ENCODE results near the gene SLC5A6. TPM values are rescaled to one million over a fixed set of nuclear protein-coding genes. Genes with fewer than 3 reads are reported as not detected.
"Not testable (repeated sequence)": the region's sequence is repeated elsewhere in the genome, so short reads cannot be mapped to it uniquely, and the experiment has no call there.

Gene SLC5A6
- total and polyA plus RNA-seq, 8 donors = 5.7 to 71.0 (median 21.4) TPM

DNA sequence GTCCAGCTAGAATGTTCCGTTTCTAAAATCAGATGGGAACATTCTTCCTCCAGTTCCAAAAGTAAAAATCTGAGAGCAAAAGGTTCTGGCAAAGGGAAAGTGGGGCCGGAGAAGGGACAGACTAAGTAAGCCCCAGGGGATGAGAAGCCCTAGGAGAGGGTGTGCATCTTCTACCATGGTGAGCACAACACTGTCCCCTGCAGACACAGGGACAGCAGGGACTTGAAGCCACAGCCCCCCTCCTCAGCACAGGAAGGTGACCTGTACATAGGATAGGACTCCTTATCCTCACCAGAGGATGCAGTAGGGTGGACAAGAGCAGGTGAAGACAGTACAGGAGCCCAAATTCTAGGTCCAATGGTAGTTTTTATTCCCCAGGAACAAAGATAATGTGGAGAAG, 12.8 kb downstream of the SLC5A6 start:
- TF ChIP-seq POLR2AphosphoS5 (IDR thresholded peaks at IDR 0.05) = no peak
- no peak for TF ChIP-seq POLR2A (IDR thresholded peaks at IDR 0.05)
- TF ChIP-seq EP300 (IDR thresholded peaks at IDR 0.05) = no peak
- no peak for TF ChIP-seq CTCF (IDR thresholded peaks at IDR 0.05)
- no peak overlapping the region for H3K27ac ChIP-seq
- no peak for DNase-seq
- H3K4me3 ChIP-seq = no peak overlapping the region
- intact Hi-C loops (cut with DNase I; ENCODE audit: low total_unique reads) = no loop called here
- H3K27me3 ChIP-seq = no peaks in the 10 kb centered on the region
- peaks cover 0 to 8% (median 0%) of the 10 kb centered on the region in 4 donors for H3K4me1 ChIP-seq
- H3K9me3 ChIP-seq = no peaks in the 10 kb centered on the region
- peaks cover 28 to 49% (median 48%) of the 10 kb centered on the region in 4 donors for H3K36me3 ChIP-seq
- 70 to 86% (median 83%) methylated on average over 2 of the region's 2 CpGs for WGBS, 5 donors

- Histone ChIP-seq H3K4me1 (peaks cover 0 to 8% (median 0%) of the 10 kb centered on the region in 4 donors), H3K36me3 (peaks cover 22 to 43% (median 42%) of the 10 kb centered on the region in 4 donors), H3K27ac (no peak overlapping the region), H3K27me3 (no peaks in the 10 kb centered on the region), H3K9me3 (no peaks in the 10 kb centered on the region), H3K4me3 (no peak overlapping the region)
- 59 to 76% (median 64%) methylated on average over 2 of the region's 2 CpGs for WGBS, 5 donors
- DNase-seq = no peak
- intact Hi-C loops (cut with DNase I; ENCODE audit: low total_unique reads) = no loop called here
- TF ChIP-seq CTCF (IDR thresholded peaks at IDR 0.05) (no peak), POLR2AphosphoS5 (IDR thresholded peaks at IDR 0.05) (no peak), EP300 (IDR thresholded peaks at IDR 0.05) (no peak), POLR2A (IDR thresholded peaks at IDR 0.05) (no peak)
These were observed 13.4 kb downstream of the SLC5A6 start for GRCh38 chr2:27198627-27199026.

GRCh38 chr2:27198068-27198467, 14.0 kb downstream of the SLC5A6 start:
- H3K4me1 ChIP-seq; DNase-seq; H3K4me3 ChIP-seq; H3K9me3 ChIP-seq; intact Hi-C loops (cut with DNase I; ENCODE audit: low total_unique reads); H3K27ac ChIP-seq; H3K27me3 ChIP-seq: not testable (repeated sequence)
- WGBS, 5 donors = 84 to 97% (median 92%) methylated on average over 3 of the region's 3 CpGs
- peaks cover 19 to 37% (median 36%) of the 10 kb centered on the region in 4 donors for H3K36me3 ChIP-seq

DNA sequence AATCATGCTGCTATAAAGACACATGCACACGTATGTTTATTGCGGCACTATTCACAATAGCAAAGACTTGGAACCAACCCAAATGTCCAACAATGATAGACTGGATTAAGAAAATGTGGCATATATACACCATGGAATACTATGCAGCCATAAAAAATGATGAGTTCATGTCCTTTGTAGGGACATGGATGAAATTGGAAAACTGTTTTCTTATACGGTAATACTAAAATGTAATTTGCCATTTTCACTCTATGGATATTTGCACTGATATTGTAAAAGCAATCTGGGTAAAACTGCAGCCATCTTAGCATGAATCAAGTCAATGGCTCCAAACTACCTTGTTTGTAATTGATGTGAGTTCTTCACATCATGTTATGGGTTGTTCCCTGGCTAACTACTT, 16.3 kb downstream of the SLC5A6 start:
- WGBS, 5 donors = 86 to 99% (median 94%) methylated on average over 3 of the region's 3 CpGs
- DNase-seq; H3K9me3 ChIP-seq; H3K27me3 ChIP-seq; H3K4me3 ChIP-seq; H3K27ac ChIP-seq; H3K4me1 ChIP-seq; intact Hi-C loops (cut with DNase I; ENCODE audit: low total_unique reads): not testable (repeated sequence)
- peaks cover 7 to 16% (median 13%) of the 10 kb centered on the region in 4 donors for H3K36me3 ChIP-seq

DNA sequence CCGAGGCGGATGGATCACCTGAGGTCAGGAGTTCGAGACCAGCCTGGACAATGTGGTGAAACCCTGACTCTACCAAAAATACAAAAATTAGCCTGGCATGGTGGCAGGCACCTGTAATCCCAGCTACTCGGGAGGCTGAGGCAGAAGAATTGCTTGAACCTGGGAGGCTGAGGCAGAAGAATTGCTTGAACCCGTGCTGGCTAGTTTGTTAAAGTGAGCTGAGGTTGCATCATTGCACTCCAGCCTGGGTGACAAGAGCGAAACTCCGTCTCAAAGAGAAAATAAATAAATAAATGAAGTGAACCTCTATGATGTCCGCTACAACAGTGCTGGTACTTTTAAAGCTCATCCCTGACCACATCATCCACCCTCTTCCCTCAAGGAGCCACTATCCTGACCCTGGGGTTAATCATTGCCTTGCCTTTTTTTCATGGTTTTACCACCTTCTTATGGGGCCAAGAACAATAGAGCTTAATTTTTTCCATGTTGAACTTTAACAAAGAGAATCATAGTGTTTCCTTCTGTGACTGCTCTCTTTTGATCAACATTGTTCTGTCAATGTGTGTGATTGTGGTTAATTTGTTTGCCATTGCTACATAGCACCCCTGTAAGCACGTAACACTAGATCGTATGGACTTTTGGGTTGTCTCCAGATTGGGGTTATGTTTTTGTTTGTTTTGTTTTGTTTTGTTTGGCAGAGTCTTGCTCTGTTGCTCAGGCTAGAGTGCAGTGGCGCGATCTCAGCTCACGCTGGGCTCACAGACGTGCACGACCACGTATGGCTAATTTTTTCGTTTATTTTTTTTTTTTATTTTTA, 17.3 kb downstream of the SLC5A6 start:
- Histone ChIP-seq H3K4me3 (no peak overlapping the region), H3K4me1 (peaks cover 0 to 8% (median 0%) of the 10 kb centered on the region in 4 donors), H3K27ac (no peak overlapping the region), H3K36me3 (peaks cover 0 to 5% (median 3%) of the 10 kb centered on the region in 4 donors), H3K27me3 (no peaks in the 10 kb centered on the region), H3K9me3 (no peaks in the 10 kb centered on the region)
- WGBS, 5 donors = 48 to 62% (median 56%) methylated on average over 17 of the region's 17 CpGs
- DNase-seq = no peak
- intact Hi-C loops (cut with DNase I; ENCODE audit: low total_unique reads) = no loop called here
- TF ChIP-seq POLR2AphosphoS5 (IDR thresholded peaks at IDR 0.05) = no peak
- TF ChIP-seq EP300 (IDR thresholded peaks at IDR 0.05) = no peak
- no peak for TF ChIP-seq POLR2A (IDR thresholded peaks at IDR 0.05)
- no peak for TF ChIP-seq CTCF (IDR thresholded peaks at IDR 0.05)

Measured in stomach (tissue), 9 donors.